BJ (cell line): ENCODE results near the gene CADM2. TPM values are rescaled to one million over a fixed set of nuclear protein-coding genes. Genes with fewer than 3 reads are reported as not detected.

ENCODE experiments used
- CTCF ChIA-PET: fragments of 350-600 bp; formaldehyde crosslinking; extraction: SDS; loops from one replicate; lab custom pipeline; 2021; ENCODE audit warnings: antibody characterized with exemption, inconsistent platforms; lab: Yijun Ruan, JAX
- POLR2A ChIA-PET: fragments of 300-600 bp; sonication (Branson Sonifier 250); formaldehyde crosslinking; extraction: SDS; loops from one replicate; lab custom pipeline; 2021; ENCODE audit warnings: antibody characterized with exemption; lab: Charles Lee
- DNase-seq: peaks from one replicate; pipeline ENCODE4 v3.0.0-alpha.2; 2011; ENCODE audit warnings: low read depth
- H3K27me3 ChIP-seq: 2 replicates; pipeline ENCODE4 v1.6.0; 2011; ENCODE audit warnings: low read length; ENCODE audit not compliant: control insufficient read depth, insufficient read depth
- H3K36me3 ChIP-seq: 2 replicates; pipeline ENCODE4 v1.5.1; 2011; ENCODE audit warnings: low read length; ENCODE audit not compliant: control insufficient read depth, insufficient read depth
- H3K4me3 ChIP-seq: 2 replicates; pipeline ENCODE4 v1.5.1; 2011; ENCODE audit warnings: low read depth, mild to moderate bottlenecking, control low read depth, low read length
- CTCF ChIP-seq: IDR thresholded peaks from 2 replicates; pipeline ENCODE4 v1.5.1; 2011; ENCODE audit warnings: low read depth, mild to moderate bottlenecking, control low read depth, inconsistent platforms, low read length, moderate library complexity; ENCODE audit not compliant: insufficient read depth
- polyA plus RNA-seq: library from polyadenylated mRNA; depleted of rRNA; stranded (reverse); fragments of >200 nt; gene quantifications from 2 replicates; pipeline ENCODE4 v1.2.3, GENCODE V29; 2011

The CADM2 gene
- polyA plus RNA-seq, 1 experiment = not detected

GRCh38 chr3:84946240-84946639 lies 12.5 kb upstream of the CADM2 start:
- no peak for TF ChIP-seq CTCF
- Histone ChIP-seq H3K27me3 (no peaks in the 10 kb centered on the region), H3K36me3 (no peaks in the 10 kb centered on the region), H3K4me3 (no peak overlapping the region)
- ChIA-PET CTCF (no interaction called here), POLR2A (no interaction called here)
- DNase-seq = no peak

- H3K4me3 ChIP-seq = peak overlapping the region; percentile 47
- peaks cover 8% of the 10 kb centered on the region; the same call in 1 of the 2 replicates for H3K27me3 ChIP-seq
- DNase-seq = no peak
- TF ChIP-seq CTCF = no peak
- H3K36me3 ChIP-seq = no peaks in the 10 kb centered on the region
- ChIA-PET CTCF (no interaction called here), POLR2A (no interaction called here)
These were observed 882 bp downstream of the CADM2 start for GRCh38 chr3:84959470-84960271.

GRCh38 chr3:84960581-84960980 lies 1.8 kb downstream of the CADM2 start:
- ChIA-PET POLR2A (no interaction called here), CTCF (no interaction called here)
- Histone ChIP-seq H3K36me3 (no peaks in the 10 kb centered on the region), H3K4me3 (no peak overlapping the region), H3K27me3 (peaks cover 8% of the 10 kb centered on the region; the same call in 1 of the 2 replicates)
- TF ChIP-seq CTCF = no peak
- no peak for DNase-seq

GRCh38 chr3:84961011-84961410 lies 2.2 kb downstream of the CADM2 start:
- Histone ChIP-seq H3K27me3 (peaks cover 8% of the 10 kb centered on the region; the same call in 1 of the 2 replicates), H3K36me3 (no peaks in the 10 kb centered on the region), H3K4me3 (no peak overlapping the region)
- DNase-seq = no peak
- TF ChIP-seq CTCF = no peak
- CTCF ChIA-PET = no interaction called here
- POLR2A ChIA-PET = no interaction called here

GRCh38 chr3:84961521-84962255 lies 2.9 kb downstream of the CADM2 start:
- DNase-seq = no peak
- peaks cover 8% of the 10 kb centered on the region; the same call in 1 of the 2 replicates for H3K27me3 ChIP-seq
- ChIA-PET POLR2A (no interaction called here), CTCF (no interaction called here)
- H3K36me3 ChIP-seq = no peaks in the 10 kb centered on the region
- H3K4me3 ChIP-seq = no peak overlapping the region
- TF ChIP-seq CTCF = no peak
